SK-N-MC (cell line): ENCODE measurements around the gene RGN.

Experiments used
- EZH2 ChIP-seq: fragments of 200-600 bp; sonication (generic); IDR thresholded peaks from one replicate; pipeline ENCODE4 v1.6.1; 2017; ENCODE audit warnings: antibody characterized with exemption
- FOXP2 ChIP-seq: optimal IDR thresholded peaks from 2 replicates; pipeline ENCODE3; 2011; ENCODE audit warnings: mild to moderate bottlenecking, moderate library complexity; ENCODE audit not compliant: insufficient read depth; ENCODE audit errors: extremely low read length, control extremely low read depth
- POLR2AphosphoS5 ChIP-seq: IDR thresholded peaks from 2 replicates; pipeline ENCODE4 v1.6.1; 2012; ENCODE audit warnings: mild to moderate bottlenecking, low read depth, low read length, borderline replicate concordance

DNA sequence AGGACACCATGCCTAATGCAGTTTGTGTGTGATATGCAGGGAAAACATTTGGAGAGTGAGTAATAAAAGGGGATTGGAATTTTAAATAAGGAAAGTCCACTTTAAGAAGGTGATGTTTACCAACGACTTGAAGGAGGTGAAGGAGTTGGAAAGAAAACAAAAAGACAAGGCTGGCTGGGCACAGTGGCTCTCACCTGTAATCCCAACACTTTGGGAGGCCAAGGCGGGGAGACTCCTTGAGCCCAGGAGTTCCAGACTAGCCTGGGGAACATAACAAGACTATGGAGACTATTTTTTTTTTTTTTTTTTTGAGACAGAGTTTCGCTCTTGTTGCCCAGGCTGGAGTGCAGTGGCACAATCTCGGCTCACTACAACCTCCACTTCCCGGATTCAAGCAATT, 55.2 kb downstream of the RGN start:
- TF ChIP-seq EZH2, result no peak
- TF ChIP-seq POLR2AphosphoS5, result no peak
- TF ChIP-seq FOXP2, result no peak
